MM.1S (cell line): ENCODE data around the gene TSPAN31.

Experiments
- DNase-seq: peaks from one replicate; pipeline ENCODE4 v3.0.0-alpha.2; 2015
- H2AFZ ChIP-seq: fragments of 300-600 bp; sonication (generic); 2 replicates; pipeline ENCODE4 v1.6.0; 2016; ENCODE audit warnings: antibody characterized with exemption, low read length
- H3F3A ChIP-seq: fragments of 300-600 bp; sonication (generic); 2 replicates; pipeline ENCODE4 v1.6.1; 2016; ENCODE audit warnings: mild to moderate bottlenecking, antibody characterized with exemption, low read length, moderate library complexity, mixed read lengths; ENCODE audit not compliant: insufficient read depth
- H3K27ac ChIP-seq: fragments of 300-600 bp; sonication (generic); 2 replicates; pipeline ENCODE4 v1.5.1; 2016; ENCODE audit warnings: mild to moderate bottlenecking, low read length
- H3K27me3 ChIP-seq: fragments of 300-600 bp; sonication (generic); replicated peaks from 2 replicates; pipeline ENCODE4 v1.6.0; 2016; ENCODE audit warnings: low read length; ENCODE audit not compliant: insufficient read depth
- H3K36me3 ChIP-seq: fragments of 300-600 bp; sonication (generic); replicated peaks from 2 replicates; pipeline ENCODE4 v1.6.1; 2016; ENCODE audit warnings: mild to moderate bottlenecking, low read length, mixed read lengths; ENCODE audit not compliant: insufficient read depth
- H3K4me1 ChIP-seq: fragments of 300-600 bp; sonication (generic); 2 replicates; pipeline ENCODE4 v1.6.1; 2016; ENCODE audit warnings: low read length, mixed read lengths
- H3K4me2 ChIP-seq: fragments of 300-600 bp; sonication (generic); 2 replicates; pipeline ENCODE4 v1.6.0; 2016; ENCODE audit warnings: low read depth, low read length
- H3K4me3 ChIP-seq: fragments of 300-600 bp; sonication (generic); 2 replicates; pipeline ENCODE4 v1.5.1; 2016; ENCODE audit warnings: low read length, mixed read lengths
- H3K79me2 ChIP-seq: fragments of 300-600 bp; sonication (generic); 2 replicates; pipeline ENCODE4 v1.6.1; 2016; ENCODE audit warnings: mixed run types, low read length, mixed read lengths
- H3K9ac ChIP-seq: fragments of 300-600 bp; sonication (generic); 2 replicates; pipeline ENCODE4 v1.6.1; 2016; ENCODE audit warnings: low read length, mixed read lengths
- H3K9me2 ChIP-seq: fragments of 300-600 bp; sonication (generic); replicated peaks from 2 replicates; pipeline ENCODE4 v1.6.1; 2016; ENCODE audit warnings: mild to moderate bottlenecking, low read length, mixed read lengths; ENCODE audit not compliant: insufficient read depth
- H3K9me3 ChIP-seq: fragments of 300-600 bp; sonication (generic); replicated peaks from 2 replicates; pipeline ENCODE4 v1.6.1; 2016; ENCODE audit warnings: mild to moderate bottlenecking, low read length, mixed read lengths; ENCODE audit not compliant: insufficient read depth
- H4K20me1 ChIP-seq: fragments of 300-600 bp; sonication (generic); 2 replicates; pipeline ENCODE4 v1.6.1; 2016; ENCODE audit warnings: mild to moderate bottlenecking, low read length, moderate library complexity, mixed read lengths; ENCODE audit not compliant: insufficient read depth
- CTCF ChIP-seq: fragments of 300-600 bp; sonication (generic); IDR thresholded peaks from 2 replicates; pipeline ENCODE4 v1.5.1; 2016; ENCODE audit warnings: antibody characterized with exemption, low read length, mixed read lengths
- EZH2 ChIP-seq: fragments of 300-600 bp; sonication (generic); optimal IDR thresholded peaks from 2 replicates; pipeline ENCODE3; 2017; ENCODE audit warnings: low read depth, mild to moderate bottlenecking, antibody characterized with exemption, low read length, mixed read lengths
- EZH2phosphoT487 ChIP-seq: fragments of 300-600 bp; sonication (generic); IDR thresholded peaks from 2 replicates; pipeline ENCODE4 v1.6.1; 2018; ENCODE audit warnings: antibody characterized with exemption, low read length

The TSPAN31 gene

GRCh38 chr12:57767876-57768275 is 23.0 kb downstream of the TSPAN31 start:
- TF ChIP-seq CTCF (no peak), EZH2phosphoT487 (no peak), EZH2 (no peak)
- Histone ChIP-seq H3K4me3 (no peak overlapping the region), H3K9ac (no peak overlapping the region), H3K27ac (no peak overlapping the region), H3K79me2 (peaks cover 12% of the 10 kb centered on the region), H3F3A (peaks cover 4% of the 10 kb centered on the region; the same call in 1 of the 2 replicates), H2AFZ (no peak overlapping the region), H4K20me1 (no peaks in the 10 kb centered on the region), H3K9me3 (no peaks in the 10 kb centered on the region), H3K36me3 (no peaks in the 10 kb centered on the region; the same call in 1 of the 2 replicates), H3K9me2 (no peaks in the 10 kb centered on the region), H3K4me2 (no peak overlapping the region), H3K27me3 (peaks cover 34% of the 10 kb centered on the region), H3K4me1 (peaks cover 10% of the 10 kb centered on the region; the same call in 1 of the 2 replicates)
- no peak for DNase-seq

- H3K9me2 ChIP-seq: no peaks in the 10 kb centered on the region
- peaks cover 8% of the 10 kb centered on the region; the same call in 1 of the 2 replicates for H3K4me1 ChIP-seq
- no peaks in the 10 kb centered on the region for H3K9me3 ChIP-seq
- peaks cover 25% of the 10 kb centered on the region for H3K27me3 ChIP-seq
- TF ChIP-seq CTCF: no peak
- no peaks in the 10 kb centered on the region; the same call in 1 of the 2 replicates for H3K36me3 ChIP-seq
- H3K4me3 ChIP-seq: no peak overlapping the region
- no peak overlapping the region for H3K27ac ChIP-seq
- H3K9ac ChIP-seq: no peak overlapping the region
- H3K4me2 ChIP-seq: no peak overlapping the region
- H2AFZ ChIP-seq: no peak overlapping the region
- DNase-seq: no peak
- peaks cover 12% of the 10 kb centered on the region for H3K79me2 ChIP-seq
- peaks cover 4% of the 10 kb centered on the region; the same call in 1 of the 2 replicates for H3F3A ChIP-seq
- no peaks in the 10 kb centered on the region for H4K20me1 ChIP-seq
Measured at GRCh38 chr12:57769594-57769993, 24.8 kb downstream of the TSPAN31 start.

- Histone ChIP-seq H3K27me3 (peaks cover 14% of the 10 kb centered on the region), H3K27ac (no peak overlapping the region), H3K9ac (no peak overlapping the region; the same call in 1 of the 2 replicates), H3K4me2 (peak overlapping the region; percentile 94; the same call in 1 of the 2 replicates), H3K36me3 (no peaks in the 10 kb centered on the region; the same call in 1 of the 2 replicates), H4K20me1 (no peaks in the 10 kb centered on the region), H3F3A (peaks cover 4% of the 10 kb centered on the region; the same call in 1 of the 2 replicates), H2AFZ (no peak overlapping the region), H3K9me3 (no peaks in the 10 kb centered on the region), H3K4me3 (peak overlapping the region; percentile 97; the same call in 1 of the 2 replicates), H3K9me2 (no peaks in the 10 kb centered on the region), H3K79me2 (peaks cover 12% of the 10 kb centered on the region), H3K4me1 (0 out of 2 replicates have a peak, but pooled peaks cover 4% of the 10 kb centered on the region)
- no peak for DNase-seq
- TF ChIP-seq EZH2phosphoT487: no peak
- no peak for TF ChIP-seq EZH2
- TF ChIP-seq CTCF: no peak
Measured at GRCh38 chr12:57770734-57771133, 25.9 kb downstream of the TSPAN31 start.
